Suprapubic skin (tissue), 4 donors: ENCODE measurements around the gene CPS1. TPM values are rescaled to one million over a fixed set of nuclear protein-coding genes. Genes with fewer than 3 reads are reported as not detected.

Experiments
- DNase-seq, 2 donors: peaks; one replicate each; pipeline ENCODE4 v3.0.0-alpha.2; 2019; ENCODE audit warnings: low spot score in 2 of 2
- H3K27ac ChIP-seq: fragments of 200-600 bp; sonication (generic); one replicate; pipeline ENCODE4 v1.5.1; 2019
- H3K27me3 ChIP-seq: fragments of 200-600 bp; sonication (generic); one replicate; pipeline ENCODE4 v1.5.1; 2019
- H3K36me3 ChIP-seq: fragments of 200-600 bp; sonication (generic); one replicate; pipeline ENCODE4 v1.5.1; 2019
- H3K4me1 ChIP-seq: fragments of 200-600 bp; sonication (generic); one replicate; pipeline ENCODE4 v1.5.1; 2019
- H3K4me3 ChIP-seq: fragments of 200-600 bp; sonication (generic); one replicate; pipeline ENCODE4 v1.5.1; 2019; ENCODE audit warnings: mild to moderate bottlenecking
- H3K9me3 ChIP-seq: fragments of 200-600 bp; sonication (generic); one replicate; pipeline ENCODE4 v1.5.1; 2019
- EP300 ChIP-seq: sonication (generic); formaldehyde crosslinking; IDR thresholded peaks from one replicate; pipeline ENCODE4 v1.6.1; 2017; ENCODE audit warnings: antibody characterized with exemption
- POLR2A ChIP-seq, 2 donors: fragments of 450-650 bp; IDR thresholded peaks; one replicate each; pipeline ENCODE4 v1.6.1; 2017; ENCODE audit warnings: antibody characterized with exemption in 2 of 2, mild to moderate bottlenecking in 2 of 2, moderate library complexity in 2 of 2
- POLR2AphosphoS5 ChIP-seq, 3 donors: sonication (generic); formaldehyde crosslinking; IDR thresholded peaks; one replicate each; pipeline ENCODE4 v1.6.1; 2017; ENCODE audit warnings: antibody characterized with exemption in 3 of 3
- WGBS: methylation state at CpG from one replicate; pipeline ENCODE4 v1.1.5; 2018; 5-methylcytosine and 5-hydroxymethylcytosine counted together
- total RNA-seq, 4 donors: library from RNA; depleted of rRNA; stranded (reverse); fragments of >200 nt; gene quantifications; one replicate each; pipeline ENCODE4 v1.1.0, GENCODE V29; 2016
- TF ChIP-seq, protein P1 (sequence below), 2 donors: fragments of 200-600 bp in 1 of 2; fragments of 450-650 bp in 1 of 2; sonication (generic) in 1 of 2; IDR thresholded peaks; one replicate each; pipeline ENCODE4 v1.5.1; 2016 to 2019; ENCODE audit warnings: antibody characterized with exemption in 2 of 2, mild to moderate bottlenecking in 1 of 2, moderate library complexity in 1 of 2

The CPS1 gene
- total RNA-seq, 4 donors from 2014 or later = 3.6 to 7.0 (median 5.5) TPM

DNA sequence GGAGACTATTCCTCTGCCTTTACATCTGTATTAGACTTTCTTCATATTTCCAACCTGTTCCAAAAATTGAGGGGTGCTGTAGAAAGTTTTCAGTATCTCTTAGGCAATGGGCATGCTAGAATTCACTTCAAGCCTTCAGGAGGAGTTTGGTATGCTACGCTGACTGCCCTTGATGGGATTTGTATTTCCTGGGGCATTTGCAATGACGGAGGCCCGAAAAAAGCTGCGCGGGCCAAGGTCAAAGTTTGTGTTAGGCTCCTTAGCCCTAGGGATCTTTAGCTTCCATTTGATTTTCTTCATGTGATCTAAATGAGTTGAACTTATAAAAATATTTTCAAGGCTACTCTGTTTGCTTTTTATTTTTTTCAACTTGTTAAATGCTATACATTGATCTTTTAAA, 5.1 kb downstream of the CPS1 start:
- Histone ChIP-seq H3K27ac (no peak overlapping the region), H3K36me3 (no peaks in the 10 kb centered on the region), H3K4me3 (no peak overlapping the region), H3K9me3 (no peaks in the 10 kb centered on the region), H3K4me1 (no peaks in the 10 kb centered on the region), H3K27me3 (no peaks in the 10 kb centered on the region)
- no peak for DNase-seq
- no peak for TF ChIP-seq POLR2A (IDR thresholded peaks at IDR 0.05)
- no peak for TF ChIP-seq POLR2AphosphoS5 (IDR thresholded peaks at IDR 0.05)
- TF ChIP-seq, protein P1, sequence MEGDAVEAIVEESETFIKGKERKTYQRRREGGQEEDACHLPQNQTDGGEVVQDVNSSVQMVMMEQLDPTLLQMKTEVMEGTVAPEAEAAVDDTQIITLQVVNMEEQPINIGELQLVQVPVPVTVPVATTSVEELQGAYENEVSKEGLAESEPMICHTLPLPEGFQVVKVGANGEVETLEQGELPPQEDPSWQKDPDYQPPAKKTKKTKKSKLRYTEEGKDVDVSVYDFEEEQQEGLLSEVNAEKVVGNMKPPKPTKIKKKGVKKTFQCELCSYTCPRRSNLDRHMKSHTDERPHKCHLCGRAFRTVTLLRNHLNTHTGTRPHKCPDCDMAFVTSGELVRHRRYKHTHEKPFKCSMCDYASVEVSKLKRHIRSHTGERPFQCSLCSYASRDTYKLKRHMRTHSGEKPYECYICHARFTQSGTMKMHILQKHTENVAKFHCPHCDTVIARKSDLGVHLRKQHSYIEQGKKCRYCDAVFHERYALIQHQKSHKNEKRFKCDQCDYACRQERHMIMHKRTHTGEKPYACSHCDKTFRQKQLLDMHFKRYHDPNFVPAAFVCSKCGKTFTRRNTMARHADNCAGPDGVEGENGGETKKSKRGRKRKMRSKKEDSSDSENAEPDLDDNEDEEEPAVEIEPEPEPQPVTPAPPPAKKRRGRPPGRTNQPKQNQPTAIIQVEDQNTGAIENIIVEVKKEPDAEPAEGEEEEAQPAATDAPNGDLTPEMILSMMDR (IDR thresholded peaks at IDR 0.05) = no peak
- no peak for TF ChIP-seq EP300
- 96% methylated on average over 5 of the region's 5 CpGs for WGBS

DNA sequence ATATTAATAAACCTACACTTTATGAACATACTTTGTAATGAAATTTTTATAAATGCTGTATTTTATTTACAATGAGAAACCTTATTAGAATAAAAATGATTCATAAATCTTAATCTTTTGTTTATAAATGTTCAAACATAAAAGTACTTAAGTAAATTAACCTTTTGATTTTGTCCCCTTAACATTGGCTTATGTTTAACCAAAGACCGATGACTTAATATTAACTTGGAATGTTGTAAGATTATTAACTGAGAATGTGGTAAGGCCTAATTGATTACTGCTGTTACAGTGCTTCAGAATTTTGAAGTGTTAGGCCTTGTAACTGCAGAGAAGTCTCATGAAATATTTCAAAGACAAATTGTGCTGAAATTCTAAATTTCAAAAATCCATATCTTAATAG, 5.7 kb downstream of the CPS1 start:
- TF ChIP-seq POLR2A (IDR thresholded peaks at IDR 0.05) (no peak), POLR2AphosphoS5 (IDR thresholded peaks at IDR 0.05) (no peak), EP300 (no peak)
- TF ChIP-seq, protein P1 (IDR thresholded peaks at IDR 0.05) = no peak
- WGBS = 73% methylated on average over 1 of the region's 1 CpG

DNA sequence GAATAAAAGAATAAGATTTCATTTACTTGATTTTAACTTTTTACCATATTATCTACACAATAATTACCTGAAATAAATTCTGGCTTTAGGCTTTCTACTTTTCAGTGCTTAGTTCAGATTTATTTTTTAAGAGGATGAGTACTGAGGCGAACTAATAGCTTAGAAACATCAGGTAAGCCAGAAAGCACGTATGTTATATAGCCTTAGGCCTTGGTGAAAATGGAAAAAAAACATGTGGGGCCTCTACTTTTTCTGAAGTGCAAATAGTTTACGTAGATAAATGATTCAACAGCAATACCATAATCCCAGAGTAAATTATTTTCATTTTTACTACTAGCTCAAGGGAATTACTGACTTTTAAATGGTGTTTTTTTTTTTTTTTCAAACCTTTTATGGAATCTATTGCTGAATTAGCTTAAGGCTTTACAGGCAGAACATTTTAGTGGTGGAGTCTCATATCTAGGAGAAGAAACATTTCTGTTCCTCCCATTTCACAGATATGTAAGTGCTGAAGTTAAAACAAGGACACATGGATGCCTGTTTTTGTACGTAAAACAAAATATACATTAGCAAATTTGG, 6.2 kb downstream of the CPS1 start:
- Histone ChIP-seq H3K4me3 (no peak overlapping the region), H3K27me3 (no peaks in the 10 kb centered on the region), H3K36me3 (no peaks in the 10 kb centered on the region), H3K9me3 (no peaks in the 10 kb centered on the region), H3K27ac (no peak overlapping the region), H3K4me1 (no peaks in the 10 kb centered on the region)
- WGBS = 87% methylated on average over 4 of the region's 4 CpGs
- DNase-seq = no peak
- TF ChIP-seq POLR2AphosphoS5 (IDR thresholded peaks at IDR 0.05) (no peak), EP300 (no peak), POLR2A (IDR thresholded peaks at IDR 0.05) (no peak)
- TF ChIP-seq, protein P1 (IDR thresholded peaks at IDR 0.05) = no peak

More for the DNA sequence above, 5.7 kb downstream of the CPS1 start:
- H3K4me1 ChIP-seq = no peaks in the 10 kb centered on the region
- H3K36me3 ChIP-seq = no peaks in the 10 kb centered on the region
- H3K4me3 ChIP-seq = no peak overlapping the region
- H3K27me3 ChIP-seq = no peaks in the 10 kb centered on the region
- no peak overlapping the region for H3K27ac ChIP-seq
- H3K9me3 ChIP-seq = no peaks in the 10 kb centered on the region
- no peak for DNase-seq

DNA sequence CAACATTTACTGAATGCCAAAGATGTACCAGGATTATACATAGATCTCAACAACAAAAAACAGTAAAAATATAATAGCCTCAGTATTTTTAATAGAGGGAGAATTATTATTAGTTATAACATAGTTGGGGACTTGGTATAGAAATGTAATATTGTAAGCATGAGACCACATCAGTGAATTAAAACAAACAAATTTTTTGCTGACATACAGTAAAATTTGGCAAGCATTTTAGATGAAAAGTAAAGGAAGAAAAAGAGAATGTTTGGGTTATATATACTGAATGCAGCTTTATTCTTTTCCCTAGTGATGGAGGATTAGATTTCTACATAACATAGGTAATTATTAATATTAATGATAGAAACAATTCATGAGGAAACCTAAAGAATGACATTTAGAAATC, 10.9 kb downstream of the CPS1 start:
- no peak overlapping the region for H3K4me3 ChIP-seq

DNA sequence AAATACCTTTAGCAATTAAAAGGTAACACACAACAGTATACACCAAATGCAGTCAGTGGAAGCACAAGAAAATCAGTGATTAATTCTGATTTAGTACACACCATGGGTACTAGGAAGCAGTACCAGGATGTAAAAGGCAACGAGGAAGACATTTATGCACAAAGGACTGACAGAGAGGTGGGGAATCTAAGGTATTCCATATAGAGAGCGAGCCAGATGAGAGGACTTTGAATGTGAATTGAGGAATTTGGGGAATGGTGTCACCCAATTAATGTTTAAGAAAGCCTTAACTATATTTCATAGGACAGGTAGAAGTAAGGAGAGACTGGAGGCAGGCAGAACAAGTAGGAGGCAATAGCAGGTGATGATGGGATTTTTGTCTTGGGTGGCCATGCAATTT, 11.7 kb downstream of the CPS1 start:
- no peak overlapping the region for H3K27ac ChIP-seq
- no peaks in the 10 kb centered on the region for H3K4me1 ChIP-seq
- H3K4me3 ChIP-seq = no peak overlapping the region
- H3K36me3 ChIP-seq = no peaks in the 10 kb centered on the region
- no peak for DNase-seq
- H3K27me3 ChIP-seq = no peaks in the 10 kb centered on the region
- H3K9me3 ChIP-seq = no peaks in the 10 kb centered on the region
- WGBS = 81% methylated on average over 2 of the region's 2 CpGs
- TF ChIP-seq, protein P1 (IDR thresholded peaks at IDR 0.05) = no peak
- no peak for TF ChIP-seq POLR2AphosphoS5 (IDR thresholded peaks at IDR 0.05)
- TF ChIP-seq EP300 = no peak
- TF ChIP-seq POLR2A (IDR thresholded peaks at IDR 0.05) = no peak

More for the DNA sequence above, 10.9 kb downstream of the CPS1 start:
- no peaks in the 10 kb centered on the region for H3K9me3 ChIP-seq
- DNase-seq = no peak
- H3K4me1 ChIP-seq = no peaks in the 10 kb centered on the region
- no peak for TF ChIP-seq EP300
- TF ChIP-seq, protein P1 (IDR thresholded peaks at IDR 0.05) = no peak
- no peak for TF ChIP-seq POLR2AphosphoS5 (IDR thresholded peaks at IDR 0.05)
- no peak for TF ChIP-seq POLR2A (IDR thresholded peaks at IDR 0.05)
- H3K27ac ChIP-seq = no peak overlapping the region
- H3K27me3 ChIP-seq = no peaks in the 10 kb centered on the region
- no peaks in the 10 kb centered on the region for H3K36me3 ChIP-seq
